Endothelial cell of umbilical vein (primary cell): ENCODE data around the gene AMFR. TPM values are rescaled to one million over a fixed set of nuclear protein-coding genes. Genes with fewer than 3 reads are reported as not detected.

Experiments used
- BruUV-seq: library from RNA; stranded (reverse); fragments of 400-500 nt; replicated peaks from 2 replicates; lab custom pipeline; 2021; lab: Mats Ljungman, UMichigan
- CTCF ChIA-PET: fragments of 300-600, 350-600 bp; sonication (Branson Sonifier 250); formaldehyde crosslinking; loops from one replicate; lab custom pipeline; 2021; ENCODE audit warnings: antibody characterized with exemption, inconsistent platforms; lab: Charles Lee
- POLR2A ChIA-PET: fragments of 300-600, 350-600 bp; sonication (Branson Sonifier 250); formaldehyde crosslinking; loops from one replicate; lab custom pipeline; 2021; ENCODE audit warnings: antibody characterized with exemption, inconsistent platforms; lab: Charles Lee
- DNase-seq: peaks from one replicate; pipeline ENCODE4 v3.0.0-alpha.2; 2011; ENCODE audit warnings: low read depth, low spot score
- FAIRE-seq: peaks from 2 replicates; lab custom pipeline; 2011; peaks lifted over from hg19 to GRCh38; lab: Jason Lieb, UNC
- H2AFZ ChIP-seq: 2 replicates; pipeline ENCODE4 v1.6.0; 2012; ENCODE audit warnings: low read depth, low read length, control low read depth, inconsistent platforms
- H3K27ac ChIP-seq: 2 replicates; pipeline ENCODE4 v1.5.1; 2011; ENCODE audit warnings: low read depth, mild to moderate bottlenecking, control low read depth, low read length, moderate library complexity; ENCODE audit not compliant: insufficient read depth
- H3K27me3 ChIP-seq, 2 experiments: 2 replicates each; pipeline versions ENCODE4 v1.6.0 to v1.6.1; 2011; ENCODE audit warnings: low read length in 2 of 2, mixed read lengths in 1 of 2; ENCODE audit not compliant: control insufficient read depth in 2 of 2, insufficient read depth in 2 of 2
- H3K36me3 ChIP-seq, 2 experiments: 2 replicates in 1 of 2; 3 replicates in 1 of 2; pipeline ENCODE4 v1.5.1; 2011; ENCODE audit warnings: low read length in 2 of 2, mild to moderate bottlenecking in 1 of 2, moderate library complexity in 1 of 2; ENCODE audit not compliant: control insufficient read depth in 2 of 2, insufficient read depth in 2 of 2; ENCODE audit errors: extremely low read depth in 1 of 2
- H3K4me1 ChIP-seq: 3 replicates; pipeline ENCODE4 v1.5.1; 2011; ENCODE audit warnings: mild to moderate bottlenecking, low read length; ENCODE audit not compliant: control insufficient read depth, insufficient read depth; ENCODE audit errors: extremely low read depth
- H3K4me2 ChIP-seq: 2 replicates; pipeline ENCODE4 v1.6.1; 2011; ENCODE audit warnings: low read length, control low read depth, mixed read lengths; ENCODE audit not compliant: insufficient read depth
- H3K4me3 ChIP-seq, 3 experiments: fragments of 200-600 bp in 1 of 3; sonication (generic), shearing (Covaris generic) in 1 of 3; replicated peaks in 1 of 3; 2 replicates each; pipeline ENCODE4 v1.5.1; 2011 to 2016; ENCODE audit warnings: control low read depth in 3 of 3, low read length in 3 of 3, mild to moderate bottlenecking in 2 of 3, inconsistent platforms in 1 of 3, low read depth in 1 of 3, moderate library complexity in 1 of 3; ENCODE audit not compliant: insufficient read depth in 1 of 3
- H3K79me2 ChIP-seq: 2 replicates; pipeline ENCODE4 v1.6.0; 2012; ENCODE audit warnings: low read length, inconsistent platforms; ENCODE audit not compliant: control insufficient read depth, insufficient read depth
- H3K9ac ChIP-seq: replicated peaks from 2 replicates; pipeline ENCODE3; 2011; ENCODE audit warnings: low read length, control low read depth; ENCODE audit not compliant: insufficient read depth; ENCODE audit errors: extremely low read depth
- H3K9me1 ChIP-seq: replicated peaks from 3 replicates; pipeline ENCODE4 v1.6.0; 2011; ENCODE audit warnings: mild to moderate bottlenecking, low read length; ENCODE audit not compliant: control insufficient read depth, insufficient read depth; ENCODE audit errors: extremely low read depth
- H3K9me3 ChIP-seq: replicated peaks from 2 replicates; pipeline ENCODE4 v1.5.1; 2012; ENCODE audit warnings: low read length, inconsistent platforms; ENCODE audit not compliant: control insufficient read depth, insufficient read depth
- H4K20me1 ChIP-seq: replicated peaks from 2 replicates; pipeline ENCODE3; 2011; ENCODE audit warnings: mild to moderate bottlenecking, low read length; ENCODE audit not compliant: control insufficient read depth, insufficient read depth; ENCODE audit errors: extremely low read depth
- EZH2 ChIP-seq: IDR thresholded peaks from 2 replicates; pipeline ENCODE4 v1.6.1; 2012; ENCODE audit warnings: borderline replicate concordance, low read depth, mild to moderate bottlenecking, moderate library complexity, low read length, inconsistent platforms; ENCODE audit not compliant: severe bottlenecking
- FOS ChIP-seq: IDR thresholded peaks from 2 replicates; pipeline ENCODE4 v1.6.1; 2011; ENCODE audit warnings: mild to moderate bottlenecking, low read length, moderate library complexity, borderline replicate concordance; ENCODE audit not compliant: insufficient read depth
- GATA2 ChIP-seq: IDR thresholded peaks from 2 replicates; pipeline ENCODE4 v1.7.0; 2011; ENCODE audit warnings: low read depth, mild to moderate bottlenecking, moderate library complexity, mixed read lengths, low read length; ENCODE audit not compliant: insufficient read length, insufficient read depth
- JUN ChIP-seq: IDR thresholded peaks from 2 replicates; pipeline ENCODE4 v1.6.1; 2011; ENCODE audit warnings: borderline replicate concordance, low read depth; ENCODE audit not compliant: insufficient read length, insufficient read depth
- MAX ChIP-seq: IDR thresholded peaks from 2 replicates; pipeline ENCODE4 v1.6.1; 2011; ENCODE audit not compliant: insufficient read depth, insufficient read length
- MYC ChIP-seq: IDR thresholded peaks from one replicate; pipeline ENCODE4 v1.6.1; 2011; ENCODE audit warnings: mild to moderate bottlenecking, low read depth, low read length
- POLR2A ChIP-seq: IDR thresholded peaks from 2 replicates; pipeline ENCODE4 v1.6.1; 2012; ENCODE audit warnings: low read depth, mild to moderate bottlenecking, control low read depth, low read length
- POLR2AphosphoS5 ChIP-seq: IDR thresholded peaks from 2 replicates; pipeline ENCODE4 v1.6.1; 2012; ENCODE audit warnings: low read depth, mild to moderate bottlenecking, control low read depth, low read length, moderate library complexity; ENCODE audit not compliant: insufficient read depth
- dilution Hi-C: fragments of 300-500 bp; cut with MboI; formaldehyde crosslinking; loops from one replicate; pipeline ENCODE4 v1.15.0; 2019; ENCODE audit warnings: low sequenced_read_pairs; ENCODE audit not compliant: extremely low pct_ligation_motif_present
- intact Hi-C: fragments of 100-400 bp; cut with micrococcal nuclease; formaldehyde crosslinking; loops from one replicate; pipeline ENCODE4 v1.10.0; 2022
- polyA plus RNA-seq, 4 experiments: library from polyadenylated mRNA; depleted of rRNA in 3 of 4; stranded (reverse) in 3 of 4; unstranded in 1 of 4; fragments of >200 nt; gene quantifications; 2 replicates each; pipeline versions ENCODE4 v1.2.1 to v1.2.3, GENCODE V29; 2011 to 2012; ENCODE audit warnings: missing spikeins in 1 of 4
- total RNA-seq: library from RNA; stranded (reverse); gene quantifications from 2 replicates; pipeline ENCODE4 v1.2.3, GENCODE V29; 2021
- TF ChIP-seq, protein P1 (sequence below), 2 donors: IDR thresholded peaks; 1 replicate in 1 of 2; 2 replicates in 1 of 2; pipeline ENCODE4 v1.5.1; 2011; ENCODE audit warnings: low read length in 2 of 2, mild to moderate bottlenecking in 2 of 2, moderate library complexity in 2 of 2, control low read depth in 1 of 2, inconsistent platforms in 1 of 2, low read depth in 1 of 2; ENCODE audit not compliant: insufficient read depth in 1 of 2; ENCODE audit errors: extremely low read depth in 1 of 2

The AMFR gene
- total and polyA plus RNA-seq, 2 donors (not counting 3 experiments of a cell fraction or from before 2014, with no cell fraction given): 66.5 to 71.7 TPM

DNA sequence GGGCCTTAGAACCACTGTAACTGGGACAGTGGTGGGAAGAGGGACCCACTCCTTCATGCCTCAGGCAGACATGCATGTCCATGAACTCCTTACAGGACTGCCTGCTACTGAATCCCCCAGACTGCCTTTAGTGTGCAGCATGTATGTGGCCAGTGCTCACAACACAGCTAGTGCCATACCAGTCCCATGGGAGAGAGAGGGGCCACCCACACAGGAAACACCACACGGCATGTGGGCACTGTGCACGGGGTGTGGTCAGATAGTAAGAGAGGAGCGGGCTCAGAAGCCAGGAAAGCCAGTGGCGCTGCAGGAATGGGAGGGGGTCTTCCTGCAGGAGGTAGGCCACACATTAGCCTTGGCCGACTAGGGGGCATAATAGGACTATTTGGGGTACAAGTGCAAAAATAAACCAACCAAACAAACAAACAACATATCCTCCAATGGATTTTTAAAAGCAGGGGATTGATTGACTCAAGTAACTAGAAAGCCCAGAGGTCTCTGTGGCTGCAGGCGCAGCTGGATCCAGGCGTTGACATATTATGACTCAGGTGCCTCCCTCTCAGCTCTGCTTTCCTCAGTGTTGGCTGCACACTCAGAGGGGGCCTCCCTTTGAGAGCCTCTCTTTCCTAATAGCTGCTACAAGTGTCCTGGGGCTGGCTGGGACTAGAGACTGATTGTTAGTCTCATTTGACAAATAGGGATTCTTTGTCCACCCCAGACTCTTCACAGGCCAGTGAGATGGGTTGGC is 104.4 kb downstream of the AMFR start:
- intact Hi-C loops: no loop called here

More for the DNA sequence above, 104.4 kb downstream of the AMFR start:
- TF ChIP-seq EZH2 (no peak), JUN (no peak), POLR2A (no peak), MAX (no peak), GATA2 (no peak), FOS (no peak), POLR2AphosphoS5 (no peak), MYC (no peak)
- TF ChIP-seq, protein P1, sequence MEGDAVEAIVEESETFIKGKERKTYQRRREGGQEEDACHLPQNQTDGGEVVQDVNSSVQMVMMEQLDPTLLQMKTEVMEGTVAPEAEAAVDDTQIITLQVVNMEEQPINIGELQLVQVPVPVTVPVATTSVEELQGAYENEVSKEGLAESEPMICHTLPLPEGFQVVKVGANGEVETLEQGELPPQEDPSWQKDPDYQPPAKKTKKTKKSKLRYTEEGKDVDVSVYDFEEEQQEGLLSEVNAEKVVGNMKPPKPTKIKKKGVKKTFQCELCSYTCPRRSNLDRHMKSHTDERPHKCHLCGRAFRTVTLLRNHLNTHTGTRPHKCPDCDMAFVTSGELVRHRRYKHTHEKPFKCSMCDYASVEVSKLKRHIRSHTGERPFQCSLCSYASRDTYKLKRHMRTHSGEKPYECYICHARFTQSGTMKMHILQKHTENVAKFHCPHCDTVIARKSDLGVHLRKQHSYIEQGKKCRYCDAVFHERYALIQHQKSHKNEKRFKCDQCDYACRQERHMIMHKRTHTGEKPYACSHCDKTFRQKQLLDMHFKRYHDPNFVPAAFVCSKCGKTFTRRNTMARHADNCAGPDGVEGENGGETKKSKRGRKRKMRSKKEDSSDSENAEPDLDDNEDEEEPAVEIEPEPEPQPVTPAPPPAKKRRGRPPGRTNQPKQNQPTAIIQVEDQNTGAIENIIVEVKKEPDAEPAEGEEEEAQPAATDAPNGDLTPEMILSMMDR (IDR thresholded peaks at IDR 0.05; ENCODE audit: extremely low read depth in 1 of 2, insufficient read depth in 1 of 2, low read depth in 1 of 2, low read length in 2 of 2): no peak
- dilution Hi-C loops: no loop called here
- H3K27ac ChIP-seq: no peak overlapping the region
- no peaks in the 10 kb centered on the region for H3K9me3 ChIP-seq
- no peaks in the 10 kb centered on the region for H3K79me2 ChIP-seq
- FAIRE-seq (no peak), DNase-seq (no peak)
- CTCF ChIA-PET: interaction anchor here (0.9 to 6.6 kb wide), 3 partner anchors 35 to 856 kb away, joined by 3 to 166 read pairs (median 7); no protein-coding TSS in a partner anchor
- H3K36me3 ChIP-seq: no peaks in the 10 kb centered on the region
- no peaks in the 10 kb centered on the region for H3K4me1 ChIP-seq
- no peak overlapping the region for H2AFZ ChIP-seq
- H4K20me1 ChIP-seq: no peaks in the 10 kb centered on the region
- no peak overlapping the region for H3K9ac ChIP-seq
- H3K27me3 ChIP-seq: peaks cover 4 to 6% of the 10 kb centered on the region in 2 experiments
- H3K4me3 ChIP-seq: no peak overlapping the region
- no peaks in the 10 kb centered on the region for H3K9me1 ChIP-seq
- H3K4me2 ChIP-seq: no peak overlapping the region
- POLR2A ChIA-PET: no interaction called here
- no TSS peak for BruUV-seq
